ENCODE results near the gene PTS.

Gene PTS

DNA sequence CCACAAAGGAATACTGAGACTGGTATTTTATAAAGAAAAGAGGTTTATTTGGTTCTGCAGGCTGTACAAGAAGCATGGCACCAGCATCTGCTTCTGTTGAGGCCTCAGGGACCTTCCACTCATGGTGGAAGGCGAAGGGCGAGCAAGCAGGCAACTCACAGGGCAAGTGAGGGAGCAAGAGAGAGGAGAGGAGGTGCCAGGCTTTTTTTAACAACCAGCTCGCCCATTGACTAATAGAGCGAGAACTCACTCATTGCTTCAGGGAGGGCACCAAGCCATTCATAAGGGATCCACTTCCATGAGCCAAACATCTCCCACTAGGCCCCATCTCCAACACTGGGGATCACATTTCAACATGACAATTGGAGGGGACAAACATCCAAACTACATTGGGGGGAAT lies 1.2 kb downstream of the PTS start:
- no peak for DNase-seq
- H3K4me3 Mint-ChIP-seq = peak overlapping the region; percentile 80
- H3K27ac Mint-ChIP-seq = peak overlapping the region; percentile 97
- CTCF ChIA-PET = interaction anchor here (0.8 to 17.0 kb wide), 2 partner anchors 10 to 56 kb away, joined by 3 to 302 read pairs; no protein-coding TSS in a partner anchor
- peaks cover 29% of the 10 kb centered on the region for H3K4me1 Mint-ChIP-seq
- no peaks in the 10 kb centered on the region for H3K9me3 Mint-ChIP-seq
- peaks cover 33% of the 10 kb centered on the region for H3K36me3 Mint-ChIP-seq
- peaks cover 3% of the 10 kb centered on the region for H3K27me3 Mint-ChIP-seq

DNA sequence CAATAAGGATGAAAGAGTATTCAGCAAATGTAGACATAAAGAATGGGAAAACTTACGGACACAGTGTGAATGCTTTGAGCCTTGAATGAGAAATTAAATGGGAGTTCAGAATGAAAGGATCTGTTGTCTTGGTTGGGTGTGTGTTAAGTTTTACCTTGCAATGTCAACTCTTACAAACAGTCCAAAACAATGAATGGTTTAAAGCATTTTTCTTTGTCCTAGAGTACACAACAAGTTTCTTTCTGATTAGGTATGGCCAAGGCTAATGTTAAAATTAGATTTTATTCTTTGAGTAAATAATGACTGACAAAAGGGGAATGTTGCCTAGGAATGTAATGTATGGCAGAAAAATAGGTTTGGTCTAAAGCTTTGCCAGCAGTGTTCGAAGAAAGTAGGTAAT lies 2.5 kb downstream of the PTS start:
- Mint-ChIP-seq H3K27me3 (no peaks in the 10 kb centered on the region), H3K36me3 (peaks cover 36% of the 10 kb centered on the region), H3K9me3 (no peaks in the 10 kb centered on the region), H3K27ac (no peak overlapping the region), H3K4me1 (peaks cover 29% of the 10 kb centered on the region), H3K4me3 (no peak overlapping the region)
- DNase-seq = no peak
- CTCF ChIA-PET = interaction anchor here (17.0 kb wide), 1 partner anchor 55 kb away, joined by 302 read pairs; no protein-coding TSS in a partner anchor

DNA sequence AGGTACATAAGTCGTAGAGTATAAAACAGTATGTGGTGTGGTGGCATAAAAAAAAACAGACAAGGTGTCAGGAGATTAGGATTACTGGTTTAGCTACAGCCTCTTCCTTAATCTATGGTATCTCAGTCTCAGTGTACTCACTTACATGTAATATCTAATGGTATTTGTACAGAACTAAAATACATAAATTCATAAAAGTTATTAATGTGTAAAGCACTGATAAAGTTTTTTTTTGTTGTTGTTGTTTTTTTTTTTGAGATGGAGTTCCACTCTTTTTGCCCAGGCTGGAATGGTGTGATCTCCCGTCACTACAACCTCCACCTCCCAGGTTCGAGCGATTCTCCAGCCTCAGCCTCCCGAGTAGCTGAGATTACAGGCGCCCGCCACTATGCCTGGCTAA lies 2.9 kb downstream of the PTS start:
- Mint-ChIP-seq H3K36me3 (peaks cover 38% of the 10 kb centered on the region), H3K9me3 (no peaks in the 10 kb centered on the region), H3K27ac (no peak overlapping the region), H3K4me3 (no peak overlapping the region), H3K27me3 (no peaks in the 10 kb centered on the region), H3K4me1 (peaks cover 29% of the 10 kb centered on the region)
- CTCF ChIA-PET = interaction anchor here (0.7 to 17.0 kb wide), 2 partner anchors 54 to 55 kb away, joined by 3 to 302 read pairs; partner anchors contain the start of gene BCO2
- no peak for DNase-seq

DNA sequence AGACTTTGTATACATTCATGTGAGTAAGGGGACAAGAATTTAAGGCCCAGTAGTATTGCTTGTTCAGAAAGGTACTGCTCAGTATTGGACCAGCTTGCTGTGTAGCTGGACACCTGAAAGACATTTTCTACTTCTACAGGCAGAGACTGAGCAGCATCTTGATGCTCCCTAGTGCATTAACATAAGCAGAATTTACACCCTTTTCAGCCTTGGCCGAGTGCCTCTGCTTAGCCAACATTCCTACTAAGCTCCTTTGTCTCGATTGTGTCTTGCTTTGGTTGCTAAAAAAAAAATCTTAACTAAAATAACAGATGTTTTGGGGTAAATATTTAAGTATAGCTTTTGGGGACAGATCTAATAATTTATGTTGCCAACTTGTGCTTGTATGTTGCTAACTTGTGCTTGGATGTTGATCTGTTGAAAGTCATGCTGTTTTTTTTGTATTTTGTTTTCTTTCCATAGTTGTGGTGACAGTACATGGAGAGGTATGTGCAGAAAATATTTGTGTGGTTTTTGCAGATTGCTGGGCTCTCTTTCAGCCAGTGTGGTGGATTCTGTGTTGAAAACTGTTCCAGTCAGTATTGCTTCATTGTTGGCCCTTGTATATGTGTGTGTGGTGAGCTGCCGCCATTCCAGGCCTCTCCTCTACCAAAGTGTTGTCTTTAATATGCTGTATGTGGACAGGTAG lies 3.7 kb downstream of the PTS start:
- DNase-seq = no peak
- H3K4me3 Mint-ChIP-seq = no peak overlapping the region
- CTCF ChIA-PET = interaction anchor here (0.7 to 17.0 kb wide), 3 partner anchors 11 to 54 kb away, joined by 3 to 302 read pairs (median 3); partner anchors contain the start of gene BCO2
- H3K27me3 Mint-ChIP-seq = no peaks in the 10 kb centered on the region
- H3K36me3 Mint-ChIP-seq = peaks cover 42% of the 10 kb centered on the region
- H3K27ac Mint-ChIP-seq = no peak overlapping the region
- no peaks in the 10 kb centered on the region for H3K9me3 Mint-ChIP-seq
- H3K4me1 Mint-ChIP-seq = peaks cover 29% of the 10 kb centered on the region

DNA sequence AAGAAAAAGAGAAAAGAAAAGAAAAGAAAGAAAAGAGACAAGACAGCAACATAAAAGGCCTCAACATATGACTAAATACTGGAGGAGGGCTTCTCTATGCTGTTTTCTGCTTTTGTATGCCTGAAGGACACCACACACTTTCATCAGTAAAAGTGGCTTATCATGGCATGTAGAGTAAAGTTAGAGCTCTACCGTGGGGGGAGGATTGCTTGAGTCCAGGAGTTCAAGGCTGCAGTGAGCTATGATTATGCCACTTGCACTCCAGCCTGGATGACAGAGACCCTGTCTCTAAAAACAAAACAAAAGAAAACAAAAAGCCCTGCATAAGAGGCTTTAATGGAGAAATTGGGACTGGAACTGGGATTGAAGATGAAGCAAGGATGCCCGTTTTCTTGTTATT lies 5.7 kb downstream of the PTS start:
- CTCF ChIA-PET = interaction anchor here (1.2 to 2.2 kb wide), 2 partner anchors 11 to 48 kb away, joined by 3 to 10 read pairs; no protein-coding TSS in a partner anchor

DNA sequence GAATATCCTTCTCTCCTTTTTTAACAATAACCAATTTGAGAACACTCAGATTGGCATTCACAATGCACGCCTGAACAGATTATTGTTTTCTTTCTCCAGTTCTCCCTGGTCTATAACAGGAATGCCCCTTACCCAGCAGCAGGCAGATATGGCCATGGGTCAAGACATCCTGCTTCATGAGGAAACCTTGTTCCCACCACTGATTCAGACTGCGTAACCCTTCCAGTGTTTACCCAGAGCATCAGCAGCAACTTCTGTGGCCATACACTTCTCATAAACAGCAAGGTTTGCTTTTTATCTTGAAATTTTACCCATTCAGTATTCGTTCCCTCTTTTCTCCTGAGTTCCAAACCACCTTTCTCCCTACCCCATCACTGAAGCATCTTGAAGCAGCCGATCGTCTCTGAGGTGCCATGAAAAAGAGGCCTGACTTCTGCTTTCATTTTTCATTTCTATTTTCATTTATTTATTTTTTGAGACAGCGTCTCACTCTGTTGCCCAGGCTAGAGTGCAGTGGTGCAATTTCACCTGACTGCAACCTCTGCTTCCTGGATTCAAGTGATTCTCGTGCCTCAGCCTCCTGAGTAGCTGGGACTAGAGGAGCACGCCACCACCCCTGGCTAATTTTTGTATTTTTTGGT lies 9.6 kb downstream of the PTS start:
- Mint-ChIP-seq H3K27me3 (no peaks in the 10 kb centered on the region), H3K9me3 (no peaks in the 10 kb centered on the region), H3K27ac (no peak overlapping the region), H3K36me3 (peaks cover 44% of the 10 kb centered on the region), H3K4me1 (no peaks in the 10 kb centered on the region), H3K4me3 (no peak overlapping the region)
- CTCF ChIA-PET = no interaction called here
- DNase-seq = no peak

More for the DNA sequence above, 5.7 kb downstream of the PTS start:
- H3K27ac Mint-ChIP-seq = no peak overlapping the region
- no peaks in the 10 kb centered on the region for H3K27me3 Mint-ChIP-seq
- H3K4me3 Mint-ChIP-seq = no peak overlapping the region
- peaks cover 17% of the 10 kb centered on the region for H3K4me1 Mint-ChIP-seq
- H3K36me3 Mint-ChIP-seq = peaks cover 53% of the 10 kb centered on the region
- H3K9me3 Mint-ChIP-seq = no peaks in the 10 kb centered on the region
- DNase-seq = no peak

DNA sequence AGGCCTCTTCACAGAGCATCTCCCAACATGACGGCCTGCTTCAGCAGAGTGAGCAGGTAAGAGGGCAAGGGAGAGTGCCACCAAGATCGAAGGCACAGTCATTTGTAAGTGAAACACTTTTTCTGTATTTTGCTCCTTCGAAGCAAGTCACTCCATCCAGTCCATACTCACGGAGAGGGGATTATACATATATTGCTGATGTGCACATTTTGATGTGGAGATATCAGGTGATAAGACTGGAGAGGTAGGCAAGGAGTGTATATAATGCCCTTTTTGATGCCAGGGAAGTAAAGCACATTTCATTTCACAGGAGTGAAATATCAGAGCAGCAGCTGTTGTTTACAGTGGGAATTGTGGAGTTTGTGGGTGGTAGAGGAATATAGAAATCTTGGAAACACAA lies 11.2 kb downstream of the PTS start:
- no peaks in the 10 kb centered on the region for H3K27me3 Mint-ChIP-seq
- no peak overlapping the region for H3K4me3 Mint-ChIP-seq
- CTCF ChIA-PET = interaction anchor here (0.6 kb wide), 1 partner anchor 10 kb away, joined by 3 read pairs; no protein-coding TSS in a partner anchor
- H3K36me3 Mint-ChIP-seq = peaks cover 39% of the 10 kb centered on the region
- no peak overlapping the region for H3K27ac Mint-ChIP-seq
- no peaks in the 10 kb centered on the region for H3K4me1 Mint-ChIP-seq
- no peaks in the 10 kb centered on the region for H3K9me3 Mint-ChIP-seq
- DNase-seq = no peak

DNA sequence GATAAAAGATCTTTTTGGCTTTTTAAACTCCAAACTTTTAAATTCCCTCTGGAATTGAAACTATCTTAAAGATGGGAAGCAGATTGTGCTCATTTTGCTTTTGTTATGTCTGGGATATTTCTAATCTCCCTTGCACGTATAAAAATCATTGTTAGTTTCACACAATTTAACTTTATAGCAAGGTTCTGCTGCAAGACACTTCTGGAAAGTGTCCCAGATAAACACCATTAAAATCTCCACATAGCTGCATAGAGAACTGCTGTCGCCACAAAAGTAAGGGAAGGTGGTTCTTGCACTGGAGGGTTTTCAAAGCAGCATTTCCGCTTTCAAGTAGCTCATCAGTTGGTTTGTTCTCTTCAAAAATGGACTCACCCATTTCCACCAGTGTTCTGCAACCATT lies 11.8 kb downstream of the PTS start:
- Mint-ChIP-seq H3K9me3 (no peaks in the 10 kb centered on the region), H3K27ac (no peak overlapping the region), H3K27me3 (no peaks in the 10 kb centered on the region), H3K36me3 (peaks cover 41% of the 10 kb centered on the region), H3K4me3 (no peak overlapping the region), H3K4me1 (no peaks in the 10 kb centered on the region)
- DNase-seq = no peak
- CTCF ChIA-PET = no interaction called here

DNA sequence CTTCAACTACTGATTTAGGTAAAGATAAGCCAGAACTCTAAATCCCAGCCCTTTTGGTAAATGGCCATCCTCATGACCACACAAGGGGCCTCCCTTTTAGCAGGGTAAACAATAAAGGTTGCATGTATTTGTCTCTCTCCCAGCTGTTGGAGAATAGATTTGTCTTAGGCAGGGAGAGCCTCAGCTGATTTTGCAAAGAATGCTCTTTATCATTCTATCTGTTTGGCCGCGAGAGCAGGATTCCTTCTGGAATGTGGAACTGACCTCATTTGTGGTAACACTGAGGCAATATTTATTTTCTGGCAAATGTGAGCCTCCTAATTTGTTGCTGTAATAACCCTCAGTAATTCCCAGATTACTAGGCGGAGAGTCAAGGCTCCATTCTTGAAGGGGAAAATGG lies 15.3 kb downstream of the PTS start:
- Mint-ChIP-seq H3K36me3 (peaks cover 35% of the 10 kb centered on the region), H3K27me3 (peaks cover 3% of the 10 kb centered on the region), H3K27ac (no peak overlapping the region), H3K4me1 (no peaks in the 10 kb centered on the region), H3K4me3 (no peak overlapping the region), H3K9me3 (no peaks in the 10 kb centered on the region)
- CTCF ChIA-PET = interaction anchor here (0.8 kb wide), 1 partner anchor 20 kb away, joined by 3 read pairs; no protein-coding TSS in a partner anchor
- no peak for DNase-seq

DNA sequence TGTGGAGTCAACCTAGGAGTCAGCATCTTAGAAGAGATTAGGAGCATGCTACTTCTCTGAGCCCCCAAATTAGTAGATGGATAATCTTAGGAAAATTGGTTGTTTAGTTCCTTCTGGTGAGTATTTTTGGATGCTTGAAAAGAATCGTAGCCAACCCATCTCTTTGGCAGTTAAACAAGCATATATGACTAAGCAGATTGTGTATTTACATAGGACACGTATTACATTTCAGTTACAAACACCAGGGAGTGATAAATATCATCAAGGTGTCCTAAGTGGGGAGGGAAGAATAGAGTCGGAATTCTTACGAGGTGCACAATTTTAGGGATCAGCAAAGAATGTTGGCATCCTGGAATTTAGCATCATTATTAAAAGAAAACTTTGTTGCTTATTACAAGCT lies 21.0 kb downstream of the PTS start:
- H3K27me3 Mint-ChIP-seq = peaks cover 3% of the 10 kb centered on the region
- no peak overlapping the region for H3K4me3 Mint-ChIP-seq
- H3K9me3 Mint-ChIP-seq = no peaks in the 10 kb centered on the region
- peaks cover 12% of the 10 kb centered on the region for H3K36me3 Mint-ChIP-seq
- H3K27ac Mint-ChIP-seq = no peak overlapping the region
- no peak for DNase-seq
- no peaks in the 10 kb centered on the region for H3K4me1 Mint-ChIP-seq
- CTCF ChIA-PET = no interaction called here

DNA sequence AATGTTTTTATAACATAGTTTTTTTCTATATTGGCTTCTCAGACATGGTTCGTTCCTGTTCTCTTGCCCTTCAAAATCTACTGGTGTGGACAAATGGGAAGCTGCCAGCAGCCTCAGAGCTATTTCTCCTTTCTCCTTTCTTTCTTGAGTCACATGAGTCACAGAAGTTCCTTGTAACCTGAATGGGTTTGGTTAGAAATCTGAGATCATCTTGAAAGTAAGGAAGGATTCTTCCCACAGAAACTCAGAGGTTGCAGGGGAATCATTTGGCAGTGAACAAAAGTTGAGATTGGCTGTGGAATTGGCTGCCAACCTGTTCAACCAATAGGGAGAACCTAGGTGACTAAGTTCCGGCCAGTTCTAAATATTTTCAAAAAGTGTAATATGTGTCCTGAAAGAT lies 22.0 kb downstream of the PTS start:
- Mint-ChIP-seq H3K27ac (no peak overlapping the region), H3K4me1 (no peaks in the 10 kb centered on the region), H3K27me3 (peaks cover 3% of the 10 kb centered on the region), H3K9me3 (no peaks in the 10 kb centered on the region), H3K4me3 (no peak overlapping the region), H3K36me3 (peaks cover 6% of the 10 kb centered on the region)
- CTCF ChIA-PET = no interaction called here
- DNase-seq = no peak

DNA sequence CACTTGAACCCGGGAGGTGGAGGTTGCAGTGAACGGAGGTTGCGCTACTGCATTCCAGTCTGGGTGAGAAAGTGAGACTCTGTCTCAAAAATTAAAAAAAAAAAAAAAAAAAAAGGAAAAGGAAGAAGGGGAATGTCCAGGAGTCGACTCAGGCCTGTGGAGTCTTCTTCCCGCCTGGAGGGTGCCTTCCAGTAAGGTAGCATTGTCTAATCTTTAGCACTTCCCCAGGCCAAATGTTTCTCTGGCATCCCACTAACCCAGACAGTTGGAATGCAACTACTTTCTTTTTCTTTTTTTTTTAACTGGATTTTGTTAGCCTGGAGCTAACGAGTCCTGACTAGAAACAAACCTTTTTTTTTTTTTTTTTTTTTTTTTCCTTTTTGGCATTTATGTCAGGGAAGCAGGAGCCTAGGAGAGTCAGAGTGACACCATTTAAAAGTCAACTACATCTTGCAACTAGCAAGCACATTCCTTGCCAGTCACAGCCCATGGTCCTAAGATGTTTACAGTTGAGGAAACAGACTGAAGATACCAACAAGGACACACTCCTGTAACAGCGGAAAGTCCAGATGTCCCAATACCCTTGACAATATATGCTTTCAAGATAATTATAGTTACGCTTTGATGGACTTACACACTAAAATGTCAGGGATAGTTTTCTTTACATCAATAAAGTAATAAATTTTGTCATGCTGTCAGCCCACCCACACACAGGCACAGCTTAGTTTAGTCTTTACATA lies 23.8 kb downstream of the PTS start:
- CTCF ChIA-PET = no interaction called here
- no peaks in the 10 kb centered on the region for H3K36me3 Mint-ChIP-seq
- no peak for DNase-seq
- no peak overlapping the region for H3K27ac Mint-ChIP-seq
- no peaks in the 10 kb centered on the region for H3K9me3 Mint-ChIP-seq
- H3K27me3 Mint-ChIP-seq = no peaks in the 10 kb centered on the region
- no peak overlapping the region for H3K4me3 Mint-ChIP-seq
- no peaks in the 10 kb centered on the region for H3K4me1 Mint-ChIP-seq

DNA sequence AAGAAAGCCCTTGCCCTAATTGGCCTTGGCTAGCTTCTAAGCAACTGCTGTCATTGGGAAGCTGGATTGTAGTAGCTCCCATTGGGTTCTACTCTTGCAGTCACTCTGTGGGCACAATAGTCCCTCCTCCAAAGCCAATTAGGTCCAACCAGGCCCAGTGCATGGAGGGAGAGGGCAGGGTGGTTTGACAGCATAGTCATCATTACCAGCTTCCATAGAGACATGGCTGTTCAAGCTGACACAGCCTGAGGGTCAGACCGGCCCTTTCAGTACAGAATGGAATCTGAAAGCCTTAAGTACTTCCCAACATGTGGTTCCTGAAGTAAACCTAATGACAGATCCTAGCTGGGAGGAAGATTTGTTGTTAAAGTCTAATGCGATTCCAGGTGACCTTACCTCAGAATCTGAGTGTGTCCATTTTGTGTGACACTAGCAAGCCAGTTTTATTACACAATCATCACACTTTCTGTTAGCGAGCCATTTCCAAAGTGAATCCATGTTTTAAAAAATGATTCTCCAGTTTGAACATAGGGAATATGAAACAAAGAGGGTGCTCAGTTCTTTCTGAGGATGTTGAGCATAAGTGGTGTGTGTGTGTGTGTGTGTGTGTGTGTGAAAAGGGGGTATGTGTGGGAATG lies 27.5 kb downstream of the PTS start:
- H3K27me3 Mint-ChIP-seq = no peaks in the 10 kb centered on the region
- no peak for DNase-seq
- CTCF ChIA-PET = interaction anchor here (0.5 kb wide), 1 partner anchor 20 kb away, joined by 3 read pairs; no protein-coding TSS in a partner anchor
- H3K4me3 Mint-ChIP-seq = no peak overlapping the region
- no peak overlapping the region for H3K27ac Mint-ChIP-seq
- no peaks in the 10 kb centered on the region for H3K4me1 Mint-ChIP-seq
- H3K36me3 Mint-ChIP-seq = no peaks in the 10 kb centered on the region
- no peaks in the 10 kb centered on the region for H3K9me3 Mint-ChIP-seq

Measured in activated naive CD4-positive, alpha-beta T cell treated with anti-CD3 and anti-CD28 coated beads, Interleukin-2, amount 10 ng/mL, durations not matched to agents 7 days and 5 days (primary cell).